ENCODE data around the gene ACAD8. TPM values are rescaled to one million over a fixed set of nuclear protein-coding genes. Genes with fewer than 3 reads are reported as not detected.

The ACAD8 gene
- polyA plus RNA-seq (2013, experiment 1 of 2; ENCODE audit: insufficient read length): 14.7 TPM
- polyA plus RNA-seq (2013, experiment 2 of 2; ENCODE audit: insufficient read length): 13.4 TPM

DNA sequence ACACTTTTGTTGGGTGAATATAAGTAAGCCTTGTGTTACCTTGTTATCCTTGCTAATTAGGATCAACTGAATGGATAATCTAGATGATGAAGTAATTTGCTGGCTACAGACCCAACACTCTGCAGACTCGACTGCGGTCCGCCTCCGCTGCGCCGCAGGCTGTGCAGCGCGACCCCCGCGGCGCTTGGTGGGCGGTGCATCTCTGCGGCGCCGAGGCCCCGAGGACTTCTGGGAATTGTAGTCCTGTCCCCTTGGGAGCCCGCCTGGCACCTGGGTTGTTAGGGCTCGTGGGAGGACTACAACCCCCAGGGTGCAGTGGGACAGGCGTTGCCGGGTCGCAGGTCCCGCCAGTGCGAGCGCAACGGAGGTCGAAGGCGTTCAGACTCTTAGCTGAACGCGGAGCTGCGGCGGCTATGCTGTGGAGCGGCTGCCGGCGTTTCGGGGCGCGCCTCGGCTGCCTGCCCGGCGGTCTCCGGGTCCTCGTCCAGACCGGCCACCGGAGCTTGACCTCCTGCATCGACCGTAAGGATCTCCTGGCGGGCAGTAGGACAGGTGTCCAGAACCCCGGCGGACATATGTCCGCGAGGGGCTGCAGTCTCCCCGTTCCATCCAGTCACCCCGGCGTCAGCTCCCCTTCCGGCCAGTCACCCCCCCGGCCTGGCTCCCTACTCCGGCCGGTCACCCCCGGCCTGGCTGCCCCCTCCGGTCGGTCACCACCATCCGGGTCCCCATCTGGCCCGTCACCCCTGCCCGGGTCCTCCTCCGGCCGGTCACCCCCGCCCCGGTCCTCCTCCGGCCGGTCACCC is at the start of gene ACAD8, which contains the start of gene THYN1:
Gene ACAD8, plus strand, starts transcription at position 381 of the 806 bp plus-strand sequence. Its CDS starts 33 bp downstream, at position 414.
Gene THYN1, minus strand, starts transcription at position 165 of the 806 bp plus-strand sequence. CDS start 470 bp downstream, outside the sequence.
- peak; percentile 97 for DNase-seq

DNA sequence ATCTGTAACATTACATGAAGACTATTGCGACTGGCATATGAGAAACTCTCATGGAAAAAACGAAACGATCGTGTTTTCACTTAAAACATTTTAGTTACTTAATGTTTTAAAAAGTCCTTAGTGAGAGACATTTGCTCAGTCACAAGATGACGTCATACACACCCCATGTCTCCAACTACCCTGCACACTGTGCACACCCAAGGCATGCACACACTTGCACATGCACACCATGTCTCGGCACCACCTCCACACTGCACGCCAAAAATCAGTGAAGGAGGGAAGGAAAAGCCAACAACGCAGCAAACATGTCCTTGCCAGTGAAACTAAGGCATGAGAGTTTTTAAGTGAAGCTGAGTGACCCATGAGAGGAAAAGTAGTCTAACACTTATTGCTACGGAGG is 47.6 kb upstream of the ACAD8 start:
- DNase-seq: no peak

DNA sequence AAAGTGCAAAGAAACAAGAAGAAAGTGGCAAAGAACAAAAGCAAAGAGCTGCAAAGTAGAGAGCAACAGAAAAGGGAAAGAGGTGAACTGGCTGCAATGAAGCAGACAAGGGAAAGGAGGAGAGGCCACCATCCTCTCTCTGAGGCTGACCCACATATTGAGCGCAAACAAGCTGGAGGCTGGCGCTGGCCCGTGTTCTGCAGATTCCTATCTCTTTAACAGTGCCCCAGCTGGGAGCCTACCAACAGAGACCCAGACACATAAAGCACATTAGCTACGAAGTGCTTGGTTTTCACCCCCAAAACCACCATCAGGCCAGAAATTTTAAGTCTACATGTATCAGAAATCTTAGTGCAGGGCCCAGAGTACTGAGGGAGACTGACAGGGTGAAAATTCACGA is 47.2 kb upstream of the ACAD8 start:
- no peak for DNase-seq

GRCh38 chr11:134207538-134208239 is 45.7 kb upstream of the ACAD8 start:
- peak; percentile 28 for DNase-seq

DNA sequence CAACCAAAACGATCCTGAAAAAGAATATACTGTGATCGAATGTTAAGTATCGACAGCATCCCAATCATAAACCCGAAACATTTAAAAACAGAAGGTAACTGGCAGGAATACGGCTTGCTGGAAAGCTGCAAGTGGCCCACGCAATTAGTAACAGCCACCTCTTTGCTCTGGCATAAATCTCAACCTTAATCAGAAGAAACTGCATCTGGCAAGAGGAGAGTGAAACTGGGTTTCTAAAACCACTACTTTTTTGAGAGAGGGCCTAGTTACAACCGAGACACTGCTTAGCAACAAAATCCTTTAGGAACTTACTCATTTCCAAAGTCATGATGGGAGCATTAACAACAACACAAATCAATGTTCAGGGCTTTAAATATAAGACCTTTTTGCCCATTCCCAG is 37.5 kb upstream of the ACAD8 start:
- no peak for DNase-seq

DNA sequence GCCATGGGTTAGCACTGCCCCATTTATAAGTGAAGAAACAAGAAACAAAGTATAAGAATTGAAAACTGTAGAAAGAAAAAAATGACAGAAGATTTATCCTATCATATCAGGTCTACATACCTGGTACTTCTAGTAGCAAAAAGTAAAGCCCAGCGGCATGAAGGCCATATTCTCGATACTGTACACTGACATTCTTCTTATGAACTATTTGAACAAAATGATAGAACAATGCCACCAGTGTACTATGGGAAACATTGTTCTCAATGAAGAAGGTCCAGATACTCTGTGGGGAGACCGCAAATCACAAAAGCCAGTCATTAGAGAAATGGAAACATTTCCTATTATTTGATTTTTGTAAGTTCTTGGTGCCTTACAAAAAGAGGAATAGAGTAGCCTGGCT is 36.6 kb upstream of the ACAD8 start:
- DNase-seq: no peak

DNA sequence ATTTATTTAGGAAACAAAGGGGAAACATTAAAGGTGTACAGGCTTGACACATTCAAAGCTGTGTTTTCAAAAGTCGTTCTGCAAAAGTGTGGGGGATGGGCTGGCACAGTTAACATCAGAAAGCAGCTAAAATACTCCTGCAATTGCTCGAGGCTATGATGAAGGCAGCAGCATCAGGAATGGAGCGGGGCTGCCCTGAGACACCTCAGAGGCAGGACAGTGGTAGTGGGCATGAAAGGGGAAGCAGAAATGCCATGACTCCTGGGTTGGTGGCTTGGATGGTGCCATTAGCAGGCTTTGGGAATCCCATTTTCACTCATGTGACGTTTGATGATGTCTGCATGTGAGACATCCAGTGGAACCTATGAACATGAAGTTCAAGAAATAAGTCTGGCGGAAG is 30.2 kb upstream of the ACAD8 start:
- no peak for DNase-seq

- peak; percentile 95 for DNase-seq
Observed at GRCh38 chr11:134223836-134224709, 29.3 kb upstream of the ACAD8 start, which contains the start of the genes NCAPD3 and VPS26B. Gene NCAPD3 (minus strand): TSS chr11:134223967. CDS start chr11:134223926, 41 bp downstream. Gene VPS26B (plus strand): TSS chr11:134224671. CDS start chr11:134225123, 452 bp downstream.

GRCh38 chr11:134224710-134225664 is 28.4 kb upstream of the ACAD8 start:
- peak; percentile 33 for DNase-seq

DNA sequence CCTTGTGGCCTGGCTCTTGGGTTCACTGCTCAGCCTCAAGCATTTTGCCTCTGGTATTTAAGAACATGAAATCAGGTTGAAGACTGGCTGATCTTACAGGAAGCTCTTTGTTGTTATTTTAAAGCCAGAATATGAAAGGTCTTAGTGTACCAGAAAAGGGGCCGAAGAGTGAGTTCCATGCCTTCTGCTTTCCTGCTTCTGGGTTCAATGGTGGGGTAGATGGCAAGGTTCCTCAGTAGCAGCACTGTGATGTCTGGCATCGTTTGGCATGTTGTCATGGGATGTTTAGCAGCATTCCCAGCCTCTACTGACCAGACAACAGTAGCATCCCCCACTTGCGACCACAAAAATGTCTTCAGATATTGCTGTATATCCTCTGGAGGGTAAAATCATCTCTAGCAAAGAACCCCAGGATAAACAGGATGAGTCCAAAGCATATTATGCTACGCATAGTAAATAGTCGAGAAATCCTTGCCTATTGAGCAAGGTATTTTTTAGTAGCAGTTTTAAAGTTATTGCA is 26.5 kb upstream of the ACAD8 start:
- peak; percentile 66 for DNase-seq

DNA sequence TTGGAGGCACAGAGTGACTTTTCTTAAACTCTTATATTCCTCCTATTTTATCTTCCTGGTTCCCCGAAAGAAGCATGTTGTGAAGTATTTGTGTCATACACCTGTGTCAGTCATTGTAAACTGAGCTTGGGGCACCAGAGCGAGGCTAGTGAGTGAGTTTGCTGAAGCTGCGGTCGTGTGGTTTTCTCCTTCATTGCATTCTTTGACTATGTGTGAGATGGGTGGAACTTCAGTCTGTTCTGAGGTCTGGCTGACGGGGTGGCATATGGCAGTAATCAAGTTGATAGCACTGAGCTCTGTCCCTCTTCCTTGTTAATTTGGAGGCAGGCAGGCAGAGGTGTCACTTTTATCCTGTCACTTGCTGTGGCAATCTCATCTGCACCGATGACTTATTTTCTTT is 24.7 kb upstream of the ACAD8 start:
- DNase-seq: peak; percentile 70

GRCh38 chr11:134229126-134229790 is 24.1 kb upstream of the ACAD8 start:
- peak; percentile 28 for DNase-seq

- DNase-seq: no peak
Observed at GRCh38 chr11:134230339-134230738, 23.0 kb upstream of the ACAD8 start.

DNA sequence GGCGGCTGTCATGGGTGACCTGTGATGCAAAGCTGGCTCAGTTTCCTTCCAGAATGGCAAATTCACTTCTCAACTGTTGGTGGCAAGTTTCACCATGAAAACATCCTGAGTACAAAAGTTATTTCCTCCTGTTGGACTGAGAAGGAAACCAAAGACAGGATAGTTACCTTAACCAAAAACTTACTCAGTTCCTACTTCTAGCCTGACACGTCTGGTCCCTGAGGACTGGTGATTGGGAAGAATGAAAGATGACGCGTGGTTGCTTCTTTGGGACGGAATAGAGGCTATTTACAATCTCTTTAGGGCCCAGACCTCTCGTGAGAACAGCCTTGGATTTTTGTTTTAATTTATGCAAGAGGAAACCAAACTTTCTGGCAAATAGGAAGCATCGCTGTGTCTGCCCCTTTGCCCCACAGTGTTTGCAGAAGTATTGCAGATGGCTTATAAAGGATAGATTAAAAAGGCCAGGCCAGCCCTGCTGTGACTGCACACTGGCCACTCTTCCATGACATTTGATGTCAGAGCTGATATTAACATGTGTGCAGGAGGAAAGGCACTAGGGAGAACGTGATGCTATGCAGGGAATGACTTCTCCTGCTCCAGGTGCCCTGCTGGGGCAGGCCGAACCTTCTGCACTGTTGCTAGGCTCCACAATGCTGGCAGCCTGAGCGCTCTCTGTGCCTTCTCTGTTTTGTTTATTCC is 21.3 kb upstream of the ACAD8 start:
- DNase-seq: no peak

GRCh38 chr11:134233729-134234179 is 19.6 kb upstream of the ACAD8 start:
- no peak for DNase-seq

DNA sequence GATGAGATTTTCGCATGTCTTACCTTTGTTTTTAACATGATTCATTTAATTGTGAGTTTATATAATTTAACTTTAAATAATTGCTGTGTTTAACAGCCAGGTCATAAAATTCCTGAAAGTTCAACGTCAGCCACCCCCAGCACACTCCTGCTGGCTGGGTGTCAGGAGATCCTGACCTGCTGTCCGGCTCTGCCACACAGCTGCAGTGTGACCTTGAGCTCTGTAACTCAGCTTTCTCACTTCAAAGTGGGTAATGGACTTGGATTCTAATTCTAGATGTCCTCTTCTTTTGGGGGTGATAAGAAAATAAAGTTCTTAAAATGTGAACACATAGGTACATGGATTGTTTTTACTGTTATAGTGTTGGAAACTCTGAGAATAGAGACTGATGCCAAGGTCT is 18.0 kb upstream of the ACAD8 start:
- no peak for DNase-seq

- no peak for DNase-seq
Observed at GRCh38 chr11:134236834-134237556, 16.4 kb upstream of the ACAD8 start.

GRCh38 chr11:134237557-134237922 is 15.8 kb upstream of the ACAD8 start:
- DNase-seq: no peak

DNA sequence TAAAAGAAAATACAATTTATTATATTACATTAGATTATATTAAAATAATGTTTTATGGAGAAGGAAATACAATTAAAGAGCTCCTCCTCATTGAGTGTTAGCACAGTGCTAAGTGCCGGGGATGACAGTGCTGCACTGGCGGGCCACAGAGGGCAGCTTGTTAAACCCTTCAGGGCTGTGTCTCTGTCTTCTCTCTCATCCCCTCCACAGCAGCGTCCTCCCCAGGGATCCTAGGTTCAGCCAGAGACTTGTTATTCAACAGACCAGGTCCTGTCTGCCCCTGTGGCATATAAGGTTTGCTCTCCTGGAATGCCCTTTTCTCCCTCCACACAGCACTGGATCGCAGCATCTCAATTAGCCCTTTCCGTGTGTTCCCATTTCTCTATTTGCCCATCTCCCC is 14.4 kb upstream of the ACAD8 start:
- no peak for DNase-seq
